HEK293 (cell line): Measurements from ENCODE around the gene SLC7A4.

ENCODE experiments used
- CTCF ChIA-PET: fragments of 350-600 bp; formaldehyde crosslinking; extraction: SDS; loops from one replicate; lab custom pipeline; 2021; ENCODE audit warnings: antibody characterized with exemption; lab: Yijun Ruan, JAX
- POLR2A ChIA-PET: fragments of 300-600 bp; formaldehyde crosslinking; extraction: SDS; loops from one replicate; lab custom pipeline; 2020; ENCODE audit warnings: antibody characterized with exemption, inconsistent platforms; lab: Yijun Ruan, JAX
- H3K27ac ChIP-seq: fragments of 200-500 bp; sonication (Bioruptor generic); 2 replicates; pipeline ENCODE4 v1.5.1; 2014; ENCODE audit warnings: low read depth, low read length, control low read depth, inconsistent platforms; ENCODE audit errors: extremely low read depth
- H3K36me3 ChIP-seq, 2 experiments: fragments of 200-500 bp in 1 of 2; sonication (Bioruptor generic) in 1 of 2; 1 replicate in 1 of 2; 2 replicates in 1 of 2; pipeline ENCODE4 v1.5.1; 2014 to 2017; ENCODE audit warnings: inconsistent platforms in 2 of 2, low read length in 2 of 2; ENCODE audit not compliant: control insufficient read depth in 2 of 2, insufficient read depth in 1 of 2
- H3K4me1 ChIP-seq: fragments of 200-500 bp; sonication (Bioruptor generic); 2 replicates; pipeline ENCODE4 v1.5.1; 2014; ENCODE audit warnings: mild to moderate bottlenecking, low read length, inconsistent platforms; ENCODE audit not compliant: control insufficient read depth, insufficient read depth
- H3K4me3 ChIP-seq: 2 replicates; pipeline ENCODE4 v1.5.1; 2011; ENCODE audit warnings: low read depth, mild to moderate bottlenecking, control low read depth, low read length, moderate library complexity
- H3K9me3 ChIP-seq: fragments of 200-500 bp; sonication (Bioruptor generic); 2 replicates; pipeline ENCODE4 v1.5.1; 2014; ENCODE audit warnings: low read depth, low read length, inconsistent platforms; ENCODE audit not compliant: control insufficient read depth, insufficient read depth
- GFI1B ChIP-seq: fragments of 450-650 bp; formaldehyde crosslinking; IDR thresholded peaks from 2 replicates; pipeline ENCODE4 v1.5.1; 2016; ENCODE audit warnings: missing biosample characterization, missing genetic modification characterization
- GLI4 ChIP-seq: fragments of 450-650 bp; formaldehyde crosslinking; IDR thresholded peaks from 2 replicates; pipeline ENCODE4 v1.5.1; 2016; ENCODE audit warnings: missing biosample characterization, missing genetic modification characterization
- GLIS2 ChIP-seq: fragments of 450-650 bp; formaldehyde crosslinking; IDR thresholded peaks from 2 replicates; pipeline ENCODE4 v1.5.1; 2016; ENCODE audit warnings: missing biosample characterization, missing genetic modification characterization
- KLF7 ChIP-seq: fragments of 450-650 bp; formaldehyde crosslinking; IDR thresholded peaks from 2 replicates; pipeline ENCODE4 v1.5.1; 2016; ENCODE audit warnings: missing biosample characterization, missing genetic modification characterization, borderline replicate concordance
- PRDM2 ChIP-seq: fragments of 450-650 bp; formaldehyde crosslinking; IDR thresholded peaks from 2 replicates; pipeline ENCODE4 v1.5.1; 2016; ENCODE audit warnings: missing biosample characterization, missing genetic modification characterization, borderline replicate concordance
- RBAK ChIP-seq: fragments of 450-650 bp; formaldehyde crosslinking; IDR thresholded peaks from 2 replicates; pipeline ENCODE4 v1.5.1; 2016; ENCODE audit warnings: missing biosample characterization, missing genetic modification characterization
- SCRT1 ChIP-seq: fragments of 450-650 bp; formaldehyde crosslinking; IDR thresholded peaks from 2 replicates; pipeline ENCODE4 v1.5.1; 2016; ENCODE audit warnings: missing biosample characterization, missing genetic modification characterization, borderline replicate concordance
- SCRT2 ChIP-seq: fragments of 450-650 bp; formaldehyde crosslinking; IDR thresholded peaks from 2 replicates; pipeline ENCODE4 v1.5.1; 2016; ENCODE audit warnings: missing biosample characterization, missing genetic modification characterization
- ZBTB44 ChIP-seq: fragments of 450-650 bp; IDR thresholded peaks from 2 replicates; pipeline ENCODE4 v1.5.1; 2018; ENCODE audit warnings: missing biosample characterization, mild to moderate bottlenecking, missing genetic modification characterization
- ZBTB7A ChIP-seq: fragments of 450-650 bp; formaldehyde crosslinking; IDR thresholded peaks from 2 replicates; pipeline ENCODE4 v1.5.1; 2016; ENCODE audit warnings: low read depth, missing biosample characterization, missing genetic modification characterization
- ZNF112 ChIP-seq: fragments of 450-650 bp; formaldehyde crosslinking; IDR thresholded peaks from 2 replicates; pipeline ENCODE4 v1.5.0; 2017; ENCODE audit warnings: missing biosample characterization, missing genetic modification characterization
- ZNF132 ChIP-seq: fragments of 450-650 bp; formaldehyde crosslinking; IDR thresholded peaks from 2 replicates; pipeline ENCODE4 v1.5.1; 2017; ENCODE audit warnings: missing biosample characterization, missing genetic modification characterization, borderline replicate concordance
- ZNF140 ChIP-seq: fragments of 450-650 bp; formaldehyde crosslinking; IDR thresholded peaks from 2 replicates; pipeline ENCODE4 v1.5.1; 2016; ENCODE audit warnings: missing biosample characterization, missing genetic modification characterization
- ZNF211 ChIP-seq: fragments of 450-650 bp; formaldehyde crosslinking; IDR thresholded peaks from 2 replicates; pipeline ENCODE4 v1.5.1; 2016; ENCODE audit warnings: low read depth, missing biosample characterization, missing genetic modification characterization
- ZNF248 ChIP-seq: fragments of 450-650 bp; formaldehyde crosslinking; IDR thresholded peaks from 2 replicates; pipeline ENCODE4 v1.5.1; 2017; ENCODE audit warnings: missing biosample characterization, missing genetic modification characterization
- ZNF391 ChIP-seq: fragments of 450-650 bp; formaldehyde crosslinking; IDR thresholded peaks from 2 replicates; pipeline ENCODE4 v1.5.1; 2016; ENCODE audit warnings: low read depth, missing biosample characterization, missing genetic modification characterization, borderline replicate concordance
- ZNF416 ChIP-seq: fragments of 450-650 bp; formaldehyde crosslinking; IDR thresholded peaks from 2 replicates; pipeline ENCODE4 v1.5.1; 2016; ENCODE audit warnings: missing biosample characterization, missing genetic modification characterization
- ZNF555 ChIP-seq: fragments of 450-650 bp; formaldehyde crosslinking; conservative IDR thresholded peaks from 2 replicates; pipeline ENCODE4 v1.5.1; 2017; ENCODE audit warnings: missing biosample characterization, mild to moderate bottlenecking, missing genetic modification characterization, inconsistent platforms
- ZNF626 ChIP-seq: fragments of 450-650 bp; sonication (Bioruptor Pico); formaldehyde crosslinking; IDR thresholded peaks from 2 replicates; pipeline ENCODE4 v1.5.1; 2018; ENCODE audit warnings: missing biosample characterization, missing genetic modification characterization, inconsistent platforms
- ZNF701 ChIP-seq: fragments of 450-650 bp; formaldehyde crosslinking; IDR thresholded peaks from 2 replicates; pipeline ENCODE4 v1.5.1; 2016; ENCODE audit warnings: missing biosample characterization, missing genetic modification characterization
- ZSCAN5A ChIP-seq: fragments of 450-650 bp; formaldehyde crosslinking; IDR thresholded peaks from 2 replicates; pipeline ENCODE4 v1.5.1; 2016; ENCODE audit warnings: missing biosample characterization, missing genetic modification characterization
- TF ChIP-seq, protein P1 (sequence below): fragments of 450-650 bp; formaldehyde crosslinking; IDR thresholded peaks from 2 replicates; pipeline ENCODE4 v1.5.1; 2016; ENCODE audit warnings: missing biosample characterization, missing genetic modification characterization
- TF ChIP-seq, protein P2 (sequence below): fragments of 450-650 bp; formaldehyde crosslinking; IDR thresholded peaks from 2 replicates; pipeline ENCODE4 v1.5.1; 2017; ENCODE audit warnings: missing biosample characterization, missing genetic modification characterization

SLC7A4 gene

GRCh38 chr22:21022955-21023614, 9.3 kb downstream of the SLC7A4 start:
- H3K9me3 ChIP-seq = no peaks in the 10 kb centered on the region
- H3K27ac ChIP-seq = no peak overlapping the region
- ChIA-PET POLR2A (no interaction called here), CTCF (interaction anchor here (0.6 kb wide), 1 partner anchor 10 kb away, joined by 5 read pairs; no protein-coding TSS in a partner anchor)
- TF ChIP-seq RBAK = no peak
- no peak for TF ChIP-seq ZBTB44
- TF ChIP-seq KLF7 (tag by site-specific recombination) = no peak
- no peak for TF ChIP-seq ZNF391 (tag by site-specific recombination)
- TF ChIP-seq ZNF132 (tag by site-specific recombination) = no peak
- no peak for TF ChIP-seq ZNF701
- no peak for TF ChIP-seq ZNF626 (tag by site-specific recombination)
- no peak for TF ChIP-seq ZNF112
- TF ChIP-seq GFI1B (tag by site-specific recombination) = no peak
- TF ChIP-seq, protein P1, sequence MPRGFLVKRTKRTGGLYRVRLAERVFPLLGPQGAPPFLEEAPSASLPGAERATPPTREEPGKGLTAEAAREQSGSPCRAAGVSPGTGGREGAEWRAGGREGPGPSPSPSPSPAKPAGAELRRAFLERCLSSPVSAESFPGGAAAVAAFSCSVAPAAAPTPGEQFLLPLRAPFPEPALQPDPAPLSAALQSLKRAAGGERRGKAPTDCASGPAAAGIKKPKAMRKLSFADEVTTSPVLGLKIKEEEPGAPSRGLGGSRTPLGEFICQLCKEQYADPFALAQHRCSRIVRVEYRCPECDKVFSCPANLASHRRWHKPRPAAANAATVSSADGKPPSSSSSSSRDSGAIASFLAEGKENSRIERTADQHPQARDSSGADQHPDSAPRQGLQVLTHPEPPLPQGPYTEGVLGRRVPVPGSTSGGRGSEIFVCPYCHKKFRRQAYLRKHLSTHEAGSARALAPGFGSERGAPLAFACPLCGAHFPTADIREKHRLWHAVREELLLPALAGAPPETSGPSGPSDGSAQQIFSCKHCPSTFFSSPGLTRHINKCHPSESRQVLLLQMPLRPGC (tag by site-specific recombination) = no peak
- no peak for TF ChIP-seq GLIS2 (tag by site-specific recombination)
- no peak for TF ChIP-seq ZBTB7A
- no peak for TF ChIP-seq ZNF248 (tag by site-specific recombination)
- no peak for TF ChIP-seq ZSCAN5A (tag by site-specific recombination)
- TF ChIP-seq ZNF555 (tag by site-specific recombination) = no peak
- no peak for TF ChIP-seq ZNF140 (tag by site-specific recombination)
- TF ChIP-seq SCRT1 (tag by site-specific recombination) = no peak
- TF ChIP-seq GLI4 (tag by site-specific recombination) = no peak
- no peaks in the 10 kb centered on the region for H3K36me3 ChIP-seq
- no peaks in the 10 kb centered on the region for H3K4me1 ChIP-seq
- H3K4me3 ChIP-seq = no peak overlapping the region

DNA sequence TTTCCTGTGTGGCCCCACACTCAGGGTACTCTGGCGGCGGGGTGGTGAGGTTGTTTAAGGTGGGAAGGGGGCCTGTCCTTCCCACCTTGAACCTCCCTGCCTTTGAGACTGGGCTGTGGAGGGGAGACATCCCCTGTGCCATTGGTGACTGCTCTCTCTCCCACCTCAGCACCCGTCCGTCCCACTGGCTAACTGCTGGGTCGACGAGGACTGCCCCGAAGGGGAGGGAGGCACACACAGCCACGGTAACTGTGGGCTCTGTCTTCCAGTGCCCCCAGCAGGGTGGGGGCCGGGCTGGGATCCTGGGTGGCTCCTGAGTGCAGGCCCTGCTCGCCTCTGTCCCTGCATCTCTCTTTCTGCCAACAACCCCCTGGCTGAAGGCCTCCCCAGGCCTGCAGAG, 9.9 kb downstream of the SLC7A4 start:
- Histone ChIP-seq H3K9me3 (no peaks in the 10 kb centered on the region), H3K36me3 (no peaks in the 10 kb centered on the region), H3K27ac (no peak overlapping the region), H3K4me1 (no peaks in the 10 kb centered on the region), H3K4me3 (no peak overlapping the region)
- CTCF ChIA-PET = interaction anchor here (1.6 to 2.0 kb wide), 3 partner anchors 16 to 80 kb away, joined by 6 to 10 read pairs (median 6); no protein-coding TSS in a partner anchor
- POLR2A ChIA-PET = no interaction called here
- no peak for TF ChIP-seq ZNF211 (tag by site-specific recombination)
- no peak for TF ChIP-seq ZNF416
- TF ChIP-seq, protein P2, sequence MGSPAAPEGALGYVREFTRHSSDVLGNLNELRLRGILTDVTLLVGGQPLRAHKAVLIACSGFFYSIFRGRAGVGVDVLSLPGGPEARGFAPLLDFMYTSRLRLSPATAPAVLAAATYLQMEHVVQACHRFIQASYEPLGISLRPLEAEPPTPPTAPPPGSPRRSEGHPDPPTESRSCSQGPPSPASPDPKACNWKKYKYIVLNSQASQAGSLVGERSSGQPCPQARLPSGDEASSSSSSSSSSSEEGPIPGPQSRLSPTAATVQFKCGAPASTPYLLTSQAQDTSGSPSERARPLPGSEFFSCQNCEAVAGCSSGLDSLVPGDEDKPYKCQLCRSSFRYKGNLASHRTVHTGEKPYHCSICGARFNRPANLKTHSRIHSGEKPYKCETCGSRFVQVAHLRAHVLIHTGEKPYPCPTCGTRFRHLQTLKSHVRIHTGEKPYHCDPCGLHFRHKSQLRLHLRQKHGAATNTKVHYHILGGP (tag by site-specific recombination) = no peak
- TF ChIP-seq SCRT2 (tag by site-specific recombination) = no peak
- no peak for TF ChIP-seq PRDM2 (tag by site-specific recombination)
